IPS DF 4.7 (cell line): ENCODE data around the gene CD19.
"Not testable (repeated sequence)": the region's sequence is repeated elsewhere in the genome, so short reads cannot be mapped to it uniquely, and the experiment has no call there.

Experiments
- DNase-seq: peaks from one replicate; pipeline ENCODE4 v3.0.0-alpha.2; 2013; ENCODE audit warnings: low spot score; ENCODE audit errors: extremely low read depth

The CD19 gene

DNA sequence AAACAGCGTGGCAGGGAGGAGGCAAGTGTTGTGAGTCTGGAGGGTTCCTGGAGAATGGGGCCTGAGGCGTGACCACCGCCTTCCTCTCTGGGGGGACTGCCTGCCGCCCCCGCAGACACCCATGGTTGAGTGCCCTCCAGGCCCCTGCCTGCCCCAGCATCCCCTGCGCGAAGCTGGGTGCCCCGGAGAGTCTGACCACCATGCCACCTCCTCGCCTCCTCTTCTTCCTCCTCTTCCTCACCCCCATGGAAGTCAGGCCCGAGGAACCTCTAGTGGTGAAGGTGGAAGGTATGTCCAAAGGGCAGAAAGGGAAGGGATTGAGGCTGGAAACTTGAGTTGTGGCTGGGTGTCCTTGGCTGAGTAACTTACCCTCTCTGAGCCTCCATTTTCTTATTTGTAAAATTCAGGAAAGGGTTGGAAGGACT is at the start of gene CD19:
Gene CD19, plus strand, starts transcription at position 171 of the 425 bp plus-strand sequence. Its CDS starts 30 bp downstream, at position 201.
- no peak for DNase-seq

DNA sequence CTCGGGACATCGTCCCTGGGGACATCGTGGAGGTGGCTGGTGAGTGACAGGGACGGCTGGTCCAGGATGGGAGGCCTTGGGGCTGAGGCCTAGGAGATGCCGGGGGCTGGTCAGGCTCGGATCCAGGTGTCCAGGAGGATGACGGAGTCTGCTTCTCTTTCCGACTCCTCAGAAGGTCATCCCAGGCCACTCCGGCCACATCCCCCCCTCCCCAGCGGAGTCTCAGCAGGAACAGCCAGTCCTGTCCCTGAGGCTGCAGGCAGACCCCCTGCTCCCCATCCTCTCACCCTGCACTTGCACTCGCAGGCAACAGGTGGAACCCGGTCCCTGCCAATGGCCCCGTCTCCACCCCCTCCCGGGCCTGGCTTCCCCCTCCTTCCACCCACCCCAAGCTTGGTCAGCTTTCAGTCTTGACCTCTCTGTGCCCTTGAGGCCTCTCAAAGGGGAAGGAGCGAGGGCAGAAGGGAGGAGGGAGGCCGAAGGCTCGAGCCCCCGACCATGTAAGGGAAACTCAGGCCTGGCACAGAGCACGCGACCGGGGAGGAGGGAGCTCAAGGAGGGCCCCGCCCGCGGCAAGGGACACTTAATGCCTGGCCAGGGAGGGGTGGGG is 49.1 kb upstream of the CD19 start:
- no peak for DNase-seq

DNA sequence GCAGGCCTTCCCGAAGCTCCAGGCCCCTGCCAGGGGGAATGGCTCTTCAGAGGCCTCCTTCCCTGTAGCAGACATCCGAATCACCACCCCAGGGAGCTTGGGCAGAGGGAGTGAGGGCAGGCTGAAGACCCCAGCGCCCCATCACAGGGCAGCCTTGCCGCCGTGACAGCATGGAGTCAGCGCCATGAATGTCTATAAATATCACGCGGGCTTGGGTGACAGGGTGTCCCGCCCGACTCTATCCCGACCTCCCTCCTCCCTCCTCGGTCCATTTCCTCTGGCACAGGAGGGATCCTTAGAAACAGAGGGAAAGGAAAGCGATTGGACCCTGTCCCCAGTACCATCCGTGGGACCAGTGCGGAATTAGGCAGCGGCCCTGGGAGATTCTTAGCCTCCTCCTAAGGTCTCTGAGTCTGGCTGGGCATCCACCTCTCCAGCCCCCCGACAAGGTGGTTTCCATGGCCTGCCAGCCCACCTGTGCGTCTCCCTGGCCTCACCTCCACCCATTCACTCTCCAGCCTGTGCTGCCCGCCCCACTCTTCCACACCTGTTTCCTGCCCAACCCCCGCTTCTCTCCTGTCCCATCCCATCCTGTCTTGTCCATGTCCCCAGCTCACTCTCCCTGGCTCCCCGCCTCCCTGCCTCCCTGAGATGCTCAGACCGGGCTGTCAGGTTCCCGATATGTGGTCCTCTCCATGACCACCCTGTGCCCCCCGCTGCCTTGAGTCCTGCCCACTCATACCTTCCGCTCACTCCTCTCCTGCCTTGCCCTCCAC is 48.4 kb upstream of the CD19 start:
- no peak for DNase-seq

DNA sequence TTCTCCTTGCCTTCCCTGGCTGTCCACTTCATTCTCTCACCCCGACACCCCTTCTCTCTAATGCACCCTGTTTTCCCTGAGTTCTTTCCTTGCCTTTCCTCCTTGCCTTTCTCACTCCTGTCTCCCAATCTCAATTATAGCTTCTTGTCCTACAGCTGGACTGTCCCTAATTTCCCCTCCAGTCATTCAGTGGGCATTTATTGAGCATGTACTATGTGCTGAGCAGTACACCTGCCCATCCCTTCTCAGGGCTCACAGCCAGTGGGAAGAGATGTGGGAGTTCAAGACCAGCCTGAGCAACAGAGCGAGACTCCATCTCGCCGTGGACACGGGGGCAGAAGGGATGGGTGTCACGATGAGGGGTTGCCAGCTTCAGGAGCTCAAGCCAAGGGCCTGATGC is 47.7 kb upstream of the CD19 start:
- no peak for DNase-seq

DNA sequence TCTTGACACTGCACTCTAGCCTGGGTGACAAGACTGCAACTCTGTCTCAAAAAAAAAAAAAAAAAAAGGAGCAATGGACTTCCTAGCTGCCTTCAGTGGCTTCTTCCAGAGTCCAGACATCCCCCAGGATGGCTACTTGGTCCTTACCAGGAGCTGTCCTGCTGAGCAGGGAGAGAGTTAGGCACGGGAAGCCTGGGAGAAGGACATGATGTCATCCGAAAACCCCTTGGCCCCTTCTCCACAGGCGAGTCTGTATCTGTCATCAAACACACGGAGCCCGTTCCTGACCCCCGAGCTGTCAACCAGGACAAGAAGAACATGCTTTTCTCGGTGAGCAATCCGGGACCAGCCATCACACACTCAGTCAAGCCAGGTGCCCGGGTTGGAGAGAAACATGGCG is 44.8 kb upstream of the CD19 start:
- DNase-seq, result no peak

DNA sequence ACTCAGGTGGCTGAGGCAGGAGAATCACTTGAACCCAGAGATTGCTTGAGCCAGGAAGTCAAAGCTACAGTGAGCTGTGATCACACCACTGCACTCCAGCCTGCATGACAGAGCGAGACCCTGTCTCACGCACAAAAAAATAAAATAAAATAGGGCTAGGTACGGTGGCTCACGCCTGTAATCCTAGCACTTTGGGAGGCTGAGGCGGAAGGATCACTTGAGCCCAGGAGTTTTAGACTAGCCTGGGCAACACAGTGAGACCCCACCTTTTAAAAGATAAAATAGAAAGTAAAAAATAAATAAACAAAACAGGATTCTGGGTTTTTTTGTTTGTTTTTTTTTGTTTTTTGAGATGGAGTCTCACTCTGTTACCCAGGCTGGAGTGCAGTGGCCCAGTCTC is 41.4 kb upstream of the CD19 start:
- DNase-seq, result not testable (repeated sequence)

DNA sequence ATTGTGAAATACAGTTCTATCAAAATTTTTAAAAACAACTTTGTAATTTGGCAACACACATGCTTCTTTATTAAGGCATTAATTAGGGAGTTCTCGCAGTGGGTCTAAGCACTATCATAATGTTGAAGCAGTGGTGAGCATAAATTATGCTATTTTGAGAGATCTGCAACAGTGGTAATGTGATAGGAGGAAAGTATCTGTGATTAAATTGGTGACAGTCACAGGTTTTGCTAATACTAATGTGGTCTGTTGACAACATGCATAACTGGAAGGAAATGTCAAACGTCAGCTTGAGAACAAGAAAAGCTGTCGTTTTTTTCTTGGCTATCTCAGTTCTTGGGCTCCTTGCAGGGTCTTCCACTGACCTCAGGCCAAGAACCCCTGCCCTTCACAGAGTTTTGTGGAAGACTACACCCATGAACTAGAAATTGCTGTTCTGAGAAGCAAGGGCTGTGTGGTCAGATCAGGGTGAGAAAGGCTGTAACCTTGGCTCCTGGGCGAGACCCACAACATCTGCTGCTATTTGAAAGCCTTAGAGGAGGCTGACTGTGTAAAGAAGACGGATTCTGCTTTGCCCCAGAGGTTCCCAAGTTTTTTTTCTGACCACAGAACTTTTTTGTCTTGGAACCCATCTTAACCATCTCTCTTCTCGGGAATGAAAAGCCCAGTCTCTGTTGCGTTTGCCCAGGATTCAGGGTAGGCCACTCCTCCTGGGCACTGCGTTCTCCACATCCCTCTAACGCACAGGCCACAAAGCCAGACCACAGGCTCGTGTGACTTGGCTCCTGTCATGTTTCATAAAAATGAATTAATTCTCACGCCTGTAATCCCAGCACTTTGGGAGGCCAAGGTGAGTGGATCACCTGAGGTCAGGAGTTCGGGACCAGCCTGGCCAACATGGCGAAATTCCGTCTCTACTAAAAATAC is 39.5 kb upstream of the CD19 start:
- no peak for DNase-seq

DNA sequence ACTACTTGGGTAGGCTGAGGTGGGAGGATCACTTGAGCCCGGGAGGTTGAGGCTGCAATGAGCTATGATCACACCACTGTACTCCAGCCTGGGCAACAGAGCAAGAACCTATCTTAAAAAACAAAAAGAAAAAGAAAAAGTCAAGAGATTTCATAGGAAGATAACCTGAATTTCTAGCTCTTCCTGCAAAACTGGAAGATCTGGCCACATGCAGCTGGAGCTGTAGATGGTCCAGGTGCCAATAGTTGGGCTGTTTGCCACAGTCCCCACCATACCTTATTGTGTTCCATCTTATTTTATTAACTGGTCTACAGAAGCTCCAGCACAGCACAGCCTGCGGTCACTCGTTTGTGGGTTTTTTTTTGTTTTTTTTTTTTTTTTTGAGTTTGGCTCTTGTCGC is 38.5 kb upstream of the CD19 start:
- no peak for DNase-seq

DNA sequence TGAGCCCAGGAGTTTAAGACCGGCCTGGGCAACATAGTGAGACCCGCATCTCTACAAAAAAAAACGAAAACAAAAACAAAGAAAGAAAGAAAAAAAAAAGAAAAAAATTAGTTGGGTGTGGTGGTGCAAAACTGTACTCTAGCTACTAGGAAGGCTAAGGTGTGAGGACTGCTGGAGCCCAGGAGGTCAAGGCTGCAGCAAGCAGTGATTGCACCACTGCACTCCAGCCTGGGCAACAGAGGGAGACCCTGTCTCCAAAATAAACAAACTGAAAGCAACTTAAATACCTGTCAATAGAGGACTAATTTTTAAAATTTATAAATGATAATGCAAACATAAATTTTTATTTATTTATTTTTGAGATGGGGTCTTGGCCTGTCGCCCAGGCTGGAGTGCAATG is 36.2 kb upstream of the CD19 start:
- DNase-seq, result no peak

DNA sequence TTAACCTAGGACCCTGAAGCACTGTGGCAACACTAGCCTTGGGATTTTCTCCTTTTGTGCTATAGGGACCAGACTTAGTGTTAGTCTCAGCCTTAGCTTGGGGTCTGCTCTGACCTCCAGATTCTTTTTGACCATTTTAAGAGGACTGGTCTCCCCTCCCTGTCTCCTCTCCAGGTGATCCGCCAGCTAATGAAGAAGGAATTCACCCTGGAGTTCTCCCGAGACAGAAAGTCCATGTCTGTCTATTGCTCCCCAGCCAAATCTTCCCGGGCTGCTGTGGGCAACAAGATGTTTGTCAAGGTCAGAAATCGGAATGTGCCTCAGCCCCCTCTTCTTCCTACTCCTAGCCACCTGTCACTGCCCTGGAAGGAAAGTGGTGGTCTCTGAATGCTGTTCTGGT is 33.9 kb upstream of the CD19 start:
- DNase-seq, result no peak

DNA sequence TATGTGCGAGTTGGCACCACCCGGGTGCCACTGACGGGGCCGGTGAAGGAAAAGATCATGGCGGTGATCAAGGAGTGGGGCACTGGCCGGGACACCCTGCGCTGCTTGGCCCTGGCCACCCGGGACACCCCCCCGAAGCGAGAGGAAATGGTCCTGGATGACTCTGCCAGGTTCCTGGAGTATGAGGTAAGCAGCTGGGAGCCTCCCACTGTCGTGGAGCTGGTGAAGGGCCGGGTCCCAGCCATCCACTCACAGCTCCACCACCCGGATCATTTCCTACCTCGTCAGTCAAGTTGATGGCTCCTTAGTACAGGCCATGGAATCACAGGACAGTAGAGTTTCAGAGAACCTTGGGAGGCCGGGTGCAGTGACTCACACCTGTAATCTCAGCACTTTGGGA is 33.5 kb upstream of the CD19 start:
- DNase-seq, result no peak

DNA sequence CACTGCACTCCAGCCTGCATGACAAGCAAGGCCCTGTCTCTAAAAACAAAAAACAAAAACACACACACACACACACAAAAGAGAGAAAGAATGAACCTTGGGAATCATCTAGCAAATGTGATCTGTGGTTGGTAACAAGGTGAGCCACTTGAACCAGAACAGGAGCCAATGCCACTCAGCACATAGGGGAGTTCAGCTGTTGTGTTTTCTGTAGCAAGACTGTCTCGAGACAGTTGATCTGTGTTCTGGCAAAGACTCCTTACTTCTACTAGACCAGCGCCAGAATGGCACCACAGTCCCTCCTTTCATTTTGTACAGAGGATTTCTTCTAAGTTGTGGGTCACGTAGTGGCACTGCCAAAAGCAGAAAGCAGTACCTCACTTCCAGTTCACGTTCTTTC is 32.8 kb upstream of the CD19 start:
- DNase-seq, result no peak

DNA sequence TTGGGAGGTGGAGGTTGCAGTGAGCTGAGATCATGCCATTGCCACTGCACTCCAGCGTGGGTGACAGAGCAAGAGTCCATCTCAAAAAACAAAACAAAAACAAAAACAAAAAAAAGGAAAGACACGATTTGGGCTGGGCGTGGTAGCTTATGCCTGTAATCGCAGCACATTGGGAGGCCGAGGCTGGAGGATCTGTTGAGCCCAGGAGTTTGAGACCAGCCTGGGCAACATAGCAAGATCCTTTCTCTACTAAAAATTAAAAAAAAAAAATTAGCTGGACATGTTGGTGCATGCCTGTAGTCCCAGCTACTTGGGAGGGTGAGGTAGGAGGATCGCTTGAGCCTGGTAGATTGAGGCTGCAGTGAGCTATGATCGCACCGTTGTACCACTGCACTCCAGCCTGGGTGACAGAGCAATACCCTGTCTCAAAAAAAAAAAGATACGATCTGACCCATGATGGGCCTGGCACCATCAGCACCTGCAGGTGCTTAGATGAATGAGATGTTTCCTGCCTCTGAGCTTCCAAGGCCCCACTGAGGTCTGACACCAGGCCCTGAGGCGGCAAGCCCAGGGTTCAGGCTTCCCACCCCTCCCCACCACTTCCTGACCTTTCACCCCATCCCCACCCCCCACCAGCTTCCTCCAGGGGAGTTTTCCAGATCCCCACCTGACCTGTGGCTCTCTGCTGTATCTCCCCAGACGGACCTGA is 31.7 kb upstream of the CD19 start:
- DNase-seq, result no peak

DNA sequence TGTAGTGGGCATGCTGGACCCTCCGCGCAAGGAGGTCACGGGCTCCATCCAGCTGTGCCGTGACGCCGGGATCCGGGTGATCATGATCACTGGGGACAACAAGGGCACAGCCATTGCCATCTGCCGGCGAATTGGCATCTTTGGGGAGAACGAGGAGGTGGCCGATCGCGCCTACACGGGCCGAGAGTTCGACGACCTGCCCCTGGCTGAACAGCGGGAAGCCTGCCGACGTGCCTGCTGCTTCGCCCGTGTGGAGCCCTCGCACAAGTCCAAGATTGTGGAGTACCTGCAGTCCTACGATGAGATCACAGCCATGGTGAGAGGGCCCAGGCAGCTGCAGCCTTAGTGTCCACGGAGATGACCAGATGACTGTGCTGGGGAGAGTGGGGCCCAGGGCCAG is 31.2 kb upstream of the CD19 start:
- no peak for DNase-seq

DNA sequence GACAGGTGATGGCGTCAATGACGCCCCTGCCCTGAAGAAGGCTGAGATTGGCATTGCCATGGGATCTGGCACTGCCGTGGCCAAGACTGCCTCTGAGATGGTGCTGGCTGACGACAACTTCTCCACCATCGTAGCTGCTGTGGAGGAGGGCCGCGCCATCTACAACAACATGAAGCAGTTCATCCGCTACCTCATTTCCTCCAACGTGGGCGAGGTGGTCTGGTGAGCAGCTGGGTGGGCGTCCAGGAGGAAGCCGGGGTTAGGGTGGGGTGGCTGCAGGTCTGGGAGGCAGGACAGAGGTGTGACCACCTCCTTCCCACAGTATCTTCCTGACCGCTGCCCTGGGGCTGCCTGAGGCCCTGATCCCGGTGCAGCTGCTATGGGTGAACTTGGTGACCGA is 29.9 kb upstream of the CD19 start:
- DNase-seq, result no peak

DNA sequence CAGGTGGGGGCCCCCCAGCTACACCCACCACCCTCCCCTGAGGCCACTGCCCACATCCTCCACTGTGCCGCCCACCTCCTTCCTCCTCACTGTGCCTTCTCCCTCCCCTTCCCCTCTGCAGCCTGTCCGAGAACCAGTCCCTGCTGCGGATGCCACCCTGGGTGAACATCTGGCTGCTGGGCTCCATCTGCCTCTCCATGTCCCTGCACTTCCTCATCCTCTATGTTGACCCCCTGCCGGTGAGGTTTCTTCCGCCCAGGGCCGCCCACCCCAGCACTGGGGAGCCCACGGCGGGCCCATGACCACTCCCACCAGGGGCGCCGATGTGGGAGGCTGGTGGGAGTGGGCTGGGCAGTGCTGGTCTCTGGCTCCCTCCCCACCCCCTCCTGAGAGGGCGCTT is 28.9 kb upstream of the CD19 start:
- DNase-seq, result no peak

DNA sequence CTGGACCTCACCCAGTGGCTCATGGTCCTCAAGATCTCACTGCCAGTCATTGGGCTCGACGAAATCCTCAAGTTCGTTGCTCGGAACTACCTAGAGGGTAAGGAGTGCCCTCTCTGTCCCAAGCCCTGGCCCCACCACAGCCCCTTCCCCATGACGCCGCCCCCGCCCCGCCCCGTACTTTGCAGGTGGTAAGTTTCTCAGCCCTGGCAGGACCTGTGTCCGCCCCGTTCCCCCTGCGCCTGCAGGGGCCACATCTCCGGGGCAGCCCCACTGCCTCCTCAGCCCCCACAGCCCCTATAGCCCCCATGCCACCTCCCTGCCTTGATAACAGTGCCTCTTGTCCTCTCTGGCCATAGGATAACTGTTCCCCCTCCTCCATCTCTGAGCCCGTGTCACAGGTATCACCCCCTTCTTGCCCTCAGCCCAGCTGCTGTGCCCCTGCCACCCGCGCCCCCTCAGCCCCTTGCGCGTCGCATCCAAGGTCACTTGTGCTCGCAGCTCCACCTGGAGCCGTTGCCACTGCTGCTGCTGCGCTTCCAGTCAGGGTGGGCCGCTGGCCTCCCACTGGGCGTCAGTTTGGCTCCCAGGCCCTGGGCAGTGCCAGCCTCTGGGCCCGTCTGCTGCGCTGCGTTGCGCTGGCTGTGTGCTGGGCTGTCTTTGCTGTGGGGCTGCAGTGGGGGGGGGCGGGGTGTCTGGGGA is 28.3 kb upstream of the CD19 start:
- no peak for DNase-seq

DNA sequence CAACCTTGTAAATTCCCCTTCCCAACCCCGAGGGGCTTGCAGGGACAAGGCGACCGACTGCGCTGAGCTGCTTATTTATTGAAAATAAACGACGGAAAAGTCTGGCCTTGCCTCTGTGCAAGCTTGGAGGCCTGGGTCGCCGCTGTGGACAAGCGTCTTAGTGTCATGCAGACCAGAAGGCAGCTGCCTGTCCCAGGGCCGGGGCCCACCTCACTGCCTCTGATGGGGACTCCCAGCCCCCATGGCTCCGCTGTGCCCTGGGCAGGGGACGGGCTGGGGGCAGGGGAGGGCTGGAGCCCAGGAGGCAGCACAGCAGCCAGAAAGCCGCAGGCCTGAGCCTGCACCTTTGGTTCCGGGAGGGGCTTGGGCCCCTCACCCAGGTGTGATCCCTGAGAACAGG is 27.4 kb upstream of the CD19 start:
- no peak for DNase-seq

DNA sequence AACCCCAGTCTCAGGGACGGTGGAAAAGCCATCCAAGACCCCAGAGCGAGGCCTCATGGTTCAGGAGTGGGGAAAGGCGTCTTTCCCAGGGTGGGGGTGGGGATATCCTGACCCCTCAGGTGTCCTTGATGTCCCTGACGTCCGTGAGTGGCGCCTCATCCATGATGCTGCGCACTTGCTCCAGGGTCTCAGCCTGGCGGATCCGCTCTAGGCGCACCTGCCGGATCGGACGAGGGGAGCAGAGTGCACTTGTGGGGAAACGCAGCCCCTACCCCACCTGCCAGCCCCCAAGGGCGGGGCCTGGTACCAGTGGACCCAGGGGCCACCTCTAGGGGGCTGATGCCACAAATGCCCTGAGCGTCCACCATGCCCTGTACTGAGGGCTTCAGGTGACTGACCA is 26.9 kb upstream of the CD19 start:
- no peak for DNase-seq

DNA sequence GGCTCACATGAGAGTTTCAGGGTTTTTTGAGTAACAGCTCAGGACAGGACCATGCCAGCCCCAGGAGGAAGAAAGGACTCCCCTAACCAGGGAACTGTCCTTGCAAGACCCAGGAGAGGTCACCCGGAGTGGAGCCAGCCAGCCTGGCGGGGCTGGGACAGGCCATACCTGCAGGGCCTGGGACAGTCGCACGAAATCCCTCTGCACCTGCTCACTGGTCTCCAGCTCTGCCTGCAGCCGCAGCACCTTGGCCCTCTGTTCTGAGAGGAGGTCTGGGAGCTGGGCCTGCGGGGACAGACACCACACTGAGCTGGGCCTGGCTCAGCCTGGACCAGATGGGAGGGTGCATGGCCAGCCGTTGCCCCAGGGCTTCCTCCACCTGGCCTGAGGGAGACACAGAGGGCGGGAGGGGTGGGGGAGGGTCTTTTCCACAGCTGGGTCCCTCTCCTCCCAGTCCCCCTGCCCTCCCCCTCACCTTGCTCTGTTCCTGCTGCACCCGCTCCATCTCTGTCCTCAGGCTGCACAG is 26.5 kb upstream of the CD19 start:
- no peak for DNase-seq
